SU-DHL-6 (cell line): ENCODE results near the gene MX1.

Experiments used
- H2AFZ ChIP-seq: fragments of 200-600 bp; sonication (generic); 2 replicates; pipeline ENCODE4 v1.6.1; 2014; ENCODE audit warnings: low read depth, mild to moderate bottlenecking, moderate library complexity, mixed read lengths, antibody characterized with exemption, low read length; ENCODE audit not compliant: severe bottlenecking
- H3F3A ChIP-seq: fragments of 200-600 bp; shearing (Covaris generic); 2 replicates; pipeline ENCODE4 v1.6.0; 2016; ENCODE audit warnings: antibody characterized with exemption, mild to moderate bottlenecking; ENCODE audit not compliant: insufficient read depth
- H3K27ac ChIP-seq: fragments of 200-600 bp; sonication (generic); 2 replicates; pipeline ENCODE4 v1.5.1; 2016; ENCODE audit warnings: low read depth, mild to moderate bottlenecking, low read length, moderate library complexity, mixed read lengths
- H3K27me3 ChIP-seq: fragments of 200-600 bp; sonication (generic), shearing (Covaris generic); 2 replicates; pipeline ENCODE4 v1.6.0; 2014; ENCODE audit warnings: mild to moderate bottlenecking, low read length
- H3K36me3 ChIP-seq: fragments of 200-600 bp; sonication (generic); 2 replicates; pipeline ENCODE4 v1.6.1; 2014; ENCODE audit warnings: mild to moderate bottlenecking, low read length, mixed read lengths
- H3K4me2 ChIP-seq: fragments of 300-600, 200-600 bp; shearing (Covaris generic), sonication (generic); 2 replicates; pipeline ENCODE4 v1.6.0; 2014; ENCODE audit warnings: low read length, low read depth, mild to moderate bottlenecking; ENCODE audit not compliant: poor library complexity, severe bottlenecking
- H3K4me3 ChIP-seq: fragments of 200-600 bp; sonication (generic); 2 replicates; pipeline ENCODE4 v1.5.1; 2014; ENCODE audit warnings: antibody characterized with exemption, low read length, mild to moderate bottlenecking, mixed read lengths; ENCODE audit not compliant: insufficient read depth, poor library complexity, severe bottlenecking
- H3K79me2 ChIP-seq: fragments of 200-600 bp; sonication (generic); 2 replicates; pipeline ENCODE4 v1.6.1; 2014; ENCODE audit warnings: mild to moderate bottlenecking, low read length, moderate library complexity; ENCODE audit not compliant: insufficient read depth
- H3K9ac ChIP-seq: fragments of 200-600 bp; sonication (generic); 2 replicates; pipeline ENCODE4 v1.7.0; 2014; ENCODE audit warnings: mild to moderate bottlenecking, low read length
- H3K9me2 ChIP-seq: fragments of 200-600 bp; sonication (generic); replicated peaks from 2 replicates; pipeline ENCODE4 v1.6.1; 2014; ENCODE audit warnings: low read length; ENCODE audit not compliant: insufficient read depth
- H3K9me3 ChIP-seq: fragments of 200-600 bp; sonication (generic); 2 replicates; pipeline ENCODE4 v1.6.1; 2014; ENCODE audit warnings: low read length, mixed read lengths; ENCODE audit not compliant: insufficient read depth
- H4K20me1 ChIP-seq: fragments of 200-600 bp; sonication (generic); 2 replicates; pipeline ENCODE4 v1.6.1; 2014; ENCODE audit warnings: low read depth, mild to moderate bottlenecking, antibody characterized with exemption, low read length, moderate library complexity, mixed read lengths
- EZH2phosphoT487 ChIP-seq: fragments of 200-600 bp; sonication (generic), shearing (Covaris generic); conservative IDR thresholded peaks from 2 replicates; pipeline ENCODE4 v1.6.1; 2018; ENCODE audit warnings: mild to moderate bottlenecking, antibody characterized with exemption, low read length, moderate library complexity, mixed read lengths
- TF ChIP-seq, protein P1 (sequence below): fragments of 200-600 bp; sonication (generic); IDR thresholded peaks from one replicate; pipeline ENCODE4 v1.5.1; 2017; ENCODE audit warnings: antibody characterized with exemption, mild to moderate bottlenecking, low read length, moderate library complexity; ENCODE audit not compliant: insufficient read depth, poor library complexity, severe bottlenecking

Gene MX1

DNA sequence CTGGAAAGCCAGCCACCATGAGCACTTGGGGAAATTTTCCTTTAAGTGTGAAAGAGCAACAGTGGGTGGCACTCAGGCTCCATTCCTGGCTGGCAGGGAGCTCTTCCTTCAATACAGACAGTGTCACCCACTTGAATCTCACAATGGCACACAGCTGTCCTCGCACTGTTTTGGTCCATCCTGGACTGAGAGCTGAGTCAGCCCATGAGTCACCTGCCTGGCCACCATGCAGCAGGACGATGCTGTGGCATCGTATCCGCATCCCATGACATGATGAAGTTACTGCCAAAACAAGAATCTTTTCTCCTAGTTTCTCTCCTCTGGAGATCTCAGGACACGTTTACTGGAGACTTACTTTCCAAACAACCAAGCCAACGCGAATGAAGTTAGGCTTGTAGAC, 75.9 kb downstream of the MX1 start:
- Histone ChIP-seq H3K4me2 (no peak overlapping the region), H3K79me2 (no peaks in the 10 kb centered on the region), H3K9me3 (no peaks in the 10 kb centered on the region), H3K9ac (no peak overlapping the region), H3K27ac (no peak overlapping the region), H2AFZ (no peak overlapping the region), H3K27me3 (no peaks in the 10 kb centered on the region), H3K4me3 (no peak overlapping the region), H4K20me1 (no peaks in the 10 kb centered on the region), H3F3A (no peaks in the 10 kb centered on the region), H3K36me3 (no peaks in the 10 kb centered on the region), H3K9me2 (no peaks in the 10 kb centered on the region)
- TF ChIP-seq, protein P1, sequence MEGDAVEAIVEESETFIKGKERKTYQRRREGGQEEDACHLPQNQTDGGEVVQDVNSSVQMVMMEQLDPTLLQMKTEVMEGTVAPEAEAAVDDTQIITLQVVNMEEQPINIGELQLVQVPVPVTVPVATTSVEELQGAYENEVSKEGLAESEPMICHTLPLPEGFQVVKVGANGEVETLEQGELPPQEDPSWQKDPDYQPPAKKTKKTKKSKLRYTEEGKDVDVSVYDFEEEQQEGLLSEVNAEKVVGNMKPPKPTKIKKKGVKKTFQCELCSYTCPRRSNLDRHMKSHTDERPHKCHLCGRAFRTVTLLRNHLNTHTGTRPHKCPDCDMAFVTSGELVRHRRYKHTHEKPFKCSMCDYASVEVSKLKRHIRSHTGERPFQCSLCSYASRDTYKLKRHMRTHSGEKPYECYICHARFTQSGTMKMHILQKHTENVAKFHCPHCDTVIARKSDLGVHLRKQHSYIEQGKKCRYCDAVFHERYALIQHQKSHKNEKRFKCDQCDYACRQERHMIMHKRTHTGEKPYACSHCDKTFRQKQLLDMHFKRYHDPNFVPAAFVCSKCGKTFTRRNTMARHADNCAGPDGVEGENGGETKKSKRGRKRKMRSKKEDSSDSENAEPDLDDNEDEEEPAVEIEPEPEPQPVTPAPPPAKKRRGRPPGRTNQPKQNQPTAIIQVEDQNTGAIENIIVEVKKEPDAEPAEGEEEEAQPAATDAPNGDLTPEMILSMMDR = no peak
- no peak for TF ChIP-seq EZH2phosphoT487

DNA sequence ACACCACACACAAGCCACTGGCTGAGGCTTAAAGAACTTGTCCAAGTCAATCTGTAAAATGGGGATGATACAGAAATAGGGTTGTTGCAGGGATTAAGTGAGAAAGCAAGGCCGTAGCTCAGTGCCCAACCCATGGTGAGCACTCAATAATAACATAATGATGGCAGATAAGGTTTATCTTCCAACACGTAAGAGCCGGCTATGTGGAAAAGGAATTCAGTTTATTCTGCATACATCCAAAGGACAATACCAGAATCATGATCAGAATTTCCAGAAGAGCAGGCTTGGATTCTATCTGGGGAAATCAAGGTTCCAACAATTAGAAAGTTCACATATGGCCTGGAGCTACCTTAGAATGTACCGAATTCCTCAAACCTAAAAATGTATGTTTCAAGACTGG, 77.3 kb downstream of the MX1 start:
- H3K9ac ChIP-seq = no peak overlapping the region
- no peak overlapping the region for H2AFZ ChIP-seq
- H4K20me1 ChIP-seq = no peaks in the 10 kb centered on the region
- no peaks in the 10 kb centered on the region for H3K27me3 ChIP-seq
- H3K4me3 ChIP-seq = no peak overlapping the region
- no peak overlapping the region for H3K4me2 ChIP-seq
- no peaks in the 10 kb centered on the region for H3K9me2 ChIP-seq
- H3K36me3 ChIP-seq = no peaks in the 10 kb centered on the region
- no peak for TF ChIP-seq EZH2phosphoT487
- TF ChIP-seq, protein P1 = no peak
- no peaks in the 10 kb centered on the region for H3K9me3 ChIP-seq
- H3F3A ChIP-seq = no peaks in the 10 kb centered on the region
- no peak overlapping the region for H3K27ac ChIP-seq
- no peaks in the 10 kb centered on the region for H3K79me2 ChIP-seq

DNA sequence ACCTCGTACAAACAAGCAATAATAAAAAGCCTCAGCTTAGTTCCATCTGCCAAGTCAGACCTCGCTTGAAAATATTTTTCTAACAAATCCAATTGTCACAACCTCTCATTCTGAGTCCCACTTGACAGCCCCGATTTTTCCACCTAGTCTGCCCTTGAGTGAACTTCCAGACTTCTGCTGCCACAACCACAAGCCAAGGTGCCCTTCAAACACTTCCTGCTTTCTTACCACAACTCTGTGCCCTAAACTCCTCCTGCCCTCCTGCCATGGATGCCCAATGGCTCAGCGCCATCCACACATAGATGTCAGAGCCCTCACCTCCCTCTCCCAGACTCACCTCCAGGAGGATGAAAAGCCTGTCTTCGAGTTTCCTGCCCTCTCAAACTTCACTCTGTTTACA, 78.0 kb downstream of the MX1 start:
- no peaks in the 10 kb centered on the region for H3K9me3 ChIP-seq
- H3K9me2 ChIP-seq = no peaks in the 10 kb centered on the region
- no peaks in the 10 kb centered on the region for H3K27me3 ChIP-seq
- no peaks in the 10 kb centered on the region for H4K20me1 ChIP-seq
- H2AFZ ChIP-seq = no peak overlapping the region
- no peaks in the 10 kb centered on the region for H3K79me2 ChIP-seq
- no peak overlapping the region for H3K4me3 ChIP-seq
- no peak overlapping the region for H3K9ac ChIP-seq
- H3K4me2 ChIP-seq = no peak overlapping the region
- TF ChIP-seq, protein P1 = no peak
- no peak for TF ChIP-seq EZH2phosphoT487
- no peaks in the 10 kb centered on the region for H3F3A ChIP-seq
- no peak overlapping the region for H3K27ac ChIP-seq
- no peaks in the 10 kb centered on the region for H3K36me3 ChIP-seq

DNA sequence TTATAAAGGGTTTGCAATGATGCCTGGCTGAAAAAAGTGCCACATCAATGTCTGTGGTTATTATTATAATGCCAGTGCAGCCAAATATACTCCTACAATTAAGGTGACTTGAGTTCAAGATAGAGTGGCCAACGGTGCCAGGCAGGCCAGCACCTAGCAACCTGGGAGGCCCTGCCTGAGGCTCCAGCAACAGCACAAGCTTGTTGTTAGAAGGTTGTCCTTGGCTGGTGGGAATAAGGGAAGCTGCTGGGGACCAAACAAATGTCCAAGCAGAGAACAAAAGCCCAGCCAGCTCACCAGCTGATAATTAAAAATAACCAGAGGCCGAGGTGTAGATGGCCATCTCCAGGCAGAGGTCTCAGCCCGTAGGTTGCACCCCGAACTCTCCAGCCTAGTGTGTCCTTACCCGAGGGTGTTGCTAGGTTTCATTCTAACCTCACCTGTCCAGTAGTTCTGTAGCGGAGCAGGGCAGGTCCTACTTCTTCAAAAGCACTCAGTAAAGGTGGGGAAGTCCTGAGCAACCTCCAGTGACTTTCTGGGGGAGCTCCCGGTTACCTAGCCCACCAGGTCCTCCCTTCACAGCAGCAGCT, 80.1 kb downstream of the MX1 start:
- no peak overlapping the region for H3K9ac ChIP-seq
- H2AFZ ChIP-seq = no peak overlapping the region
- H3K4me2 ChIP-seq = no peak overlapping the region
- H3F3A ChIP-seq = no peaks in the 10 kb centered on the region
- no peaks in the 10 kb centered on the region for H3K9me3 ChIP-seq
- TF ChIP-seq, protein P1 = no peak
- no peaks in the 10 kb centered on the region for H3K9me2 ChIP-seq
- H3K79me2 ChIP-seq = no peaks in the 10 kb centered on the region
- H4K20me1 ChIP-seq = no peaks in the 10 kb centered on the region
- H3K4me3 ChIP-seq = no peak overlapping the region
- no peaks in the 10 kb centered on the region for H3K27me3 ChIP-seq
- H3K27ac ChIP-seq = no peak overlapping the region
- no peaks in the 10 kb centered on the region for H3K36me3 ChIP-seq
